ENCODE results near the gene CDC73.
"Not testable (repeated sequence)": the region's sequence is repeated elsewhere in the genome, so short reads cannot be mapped to it uniquely, and the experiment has no call there.

Gene CDC73

DNA sequence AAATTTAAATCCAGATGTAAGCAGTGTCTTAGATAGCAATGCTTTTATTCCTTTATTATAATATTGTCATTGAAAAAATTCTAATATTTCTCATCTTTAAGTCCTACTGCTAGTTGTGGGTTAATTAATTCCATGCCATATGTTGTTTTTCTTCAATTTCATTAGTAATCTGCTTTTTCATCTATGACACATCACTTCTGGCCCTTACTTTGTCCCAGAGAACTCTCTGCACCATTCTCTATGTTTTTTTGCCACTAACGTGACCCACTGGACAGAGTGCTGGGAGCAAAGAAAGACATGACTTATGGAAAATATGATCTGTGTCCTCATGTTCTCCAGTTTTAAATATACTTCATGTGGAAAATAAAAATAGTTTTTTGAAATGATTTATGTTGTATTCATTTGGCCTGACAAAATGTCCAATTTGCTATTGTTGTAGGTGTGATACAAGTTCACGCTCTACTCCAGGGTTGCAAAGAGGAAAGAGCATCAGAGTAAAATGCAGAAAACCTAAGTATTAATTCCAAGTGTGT is 166.8 kb downstream of the CDC73 start:
- DNase-seq (ENCODE audit: low spot score), result not testable (repeated sequence)

DNA sequence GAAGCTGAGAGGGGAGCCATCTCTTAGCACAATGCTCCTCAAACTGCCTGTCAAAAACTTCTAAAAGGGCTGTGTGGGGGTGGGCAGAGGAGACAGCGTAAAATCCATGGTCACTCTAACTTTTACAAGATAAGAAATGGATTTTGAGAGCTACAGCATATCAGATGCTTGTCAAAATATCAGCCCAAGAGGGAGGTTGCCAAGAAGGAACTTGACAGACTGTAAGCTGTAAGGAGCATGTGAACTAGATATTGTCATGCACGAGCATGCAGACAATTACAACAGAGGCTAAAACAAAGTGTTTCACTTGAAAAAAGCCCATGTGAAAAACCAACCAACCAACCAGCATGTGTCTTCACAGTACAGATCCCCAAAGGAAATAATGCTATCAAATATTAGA is 171.9 kb downstream of the CDC73 start:
- DNase-seq (ENCODE audit: low spot score), result no peak

DNA sequence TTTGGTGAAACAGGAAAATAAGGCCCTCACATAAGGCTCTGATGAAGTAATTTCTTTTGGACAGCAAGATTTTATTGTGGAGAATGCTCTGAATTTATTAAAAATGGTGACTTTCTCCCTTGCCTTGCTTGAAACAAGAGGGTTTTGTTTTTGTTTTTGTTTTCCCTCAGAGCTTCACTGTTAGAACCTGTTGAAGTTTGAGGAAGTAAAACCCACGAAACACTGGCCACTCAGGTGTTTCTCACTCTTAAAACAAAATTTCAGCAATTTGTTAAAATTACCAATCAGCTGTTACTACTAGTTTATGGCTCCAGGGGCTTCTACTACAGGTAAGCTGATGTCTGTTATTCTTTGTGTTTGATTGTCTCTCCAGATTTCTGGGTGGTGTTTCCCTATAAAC is 177.2 kb downstream of the CDC73 start:
- no peak for DNase-seq (ENCODE audit: low spot score)

DNA sequence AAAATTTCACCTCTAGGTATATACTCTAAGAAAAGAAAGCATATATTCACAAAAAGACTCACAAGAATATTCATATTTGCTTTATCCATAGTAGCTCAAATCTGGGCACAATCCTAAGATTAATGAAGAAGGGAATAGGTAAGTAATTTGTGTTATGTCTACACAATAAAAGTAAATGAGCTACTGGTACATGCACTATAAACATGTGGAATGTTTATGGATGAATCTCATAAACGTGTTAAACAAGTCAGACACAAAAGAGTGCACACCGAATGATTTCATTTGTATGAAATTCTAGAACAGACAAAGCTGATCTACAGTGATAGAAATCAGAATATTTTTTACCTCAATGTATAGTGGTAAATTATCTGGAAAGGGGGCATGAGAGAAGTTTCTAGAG is 179.9 kb downstream of the CDC73 start:
- no peak for DNase-seq (ENCODE audit: low spot score)

DNA sequence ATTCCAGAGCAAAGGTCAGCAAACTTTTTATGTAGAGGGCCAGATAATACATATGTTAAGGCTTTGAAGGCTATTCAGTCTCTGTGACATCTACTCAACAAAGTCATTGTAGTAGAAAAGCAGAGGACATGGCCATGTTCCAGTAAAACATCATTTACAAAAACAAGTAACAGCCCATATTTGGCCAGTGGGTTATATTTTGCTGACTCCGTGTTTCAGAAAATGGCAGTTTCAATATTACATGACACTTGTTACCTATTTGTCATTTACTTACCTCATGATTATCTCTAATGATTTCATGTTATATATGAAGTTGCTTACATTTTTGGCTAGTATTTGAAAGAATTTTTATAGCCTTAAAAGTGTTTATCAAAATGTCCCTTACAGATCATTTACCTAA is 182.0 kb downstream of the CDC73 start:
- no peak for DNase-seq (ENCODE audit: low spot score)
